ENCODE data around the gene CDH15.
"Not testable (repeated sequence)": the region's sequence is repeated elsewhere in the genome, so short reads cannot be mapped to it uniquely, and the experiment has no call there.

Gene CDH15

DNA sequence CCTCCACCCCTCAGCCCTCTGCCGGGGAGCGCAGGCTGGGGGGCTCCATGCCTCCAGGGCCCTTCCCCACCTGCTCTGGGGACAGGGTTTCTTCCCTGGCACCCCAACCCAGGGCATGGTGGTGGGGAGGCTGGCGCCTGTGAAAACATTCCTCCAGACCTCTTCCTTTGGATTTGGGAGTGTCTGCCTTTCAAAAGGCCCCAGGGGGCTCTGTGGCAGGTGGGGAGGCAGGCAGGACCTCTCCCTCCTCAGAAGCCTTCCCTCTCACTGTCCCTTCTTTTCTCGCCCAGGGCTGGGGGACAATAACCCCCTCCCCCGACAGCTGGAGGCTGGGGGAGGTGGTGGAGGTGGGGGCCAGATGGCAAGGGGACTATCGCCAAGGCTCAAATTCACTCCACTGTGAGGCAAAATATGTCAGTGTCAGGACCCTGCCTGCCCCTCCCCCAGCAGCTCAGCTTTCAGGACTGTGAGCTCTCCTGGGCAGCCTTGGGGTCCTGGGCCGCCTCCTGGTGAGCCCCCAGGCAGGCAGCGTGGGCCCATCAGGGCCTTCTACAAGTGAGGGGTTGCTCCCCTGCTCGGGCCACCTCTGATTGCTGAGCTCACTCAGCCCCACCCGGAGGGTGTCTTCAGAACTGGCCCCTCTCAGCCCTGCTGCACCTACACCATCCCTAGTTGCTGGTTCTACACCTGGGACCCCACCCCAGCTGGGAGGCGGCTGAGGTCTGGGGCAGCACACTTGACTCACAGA lies 1.8 kb downstream of the CDH15 start:
- no peak for DNase-seq

DNA sequence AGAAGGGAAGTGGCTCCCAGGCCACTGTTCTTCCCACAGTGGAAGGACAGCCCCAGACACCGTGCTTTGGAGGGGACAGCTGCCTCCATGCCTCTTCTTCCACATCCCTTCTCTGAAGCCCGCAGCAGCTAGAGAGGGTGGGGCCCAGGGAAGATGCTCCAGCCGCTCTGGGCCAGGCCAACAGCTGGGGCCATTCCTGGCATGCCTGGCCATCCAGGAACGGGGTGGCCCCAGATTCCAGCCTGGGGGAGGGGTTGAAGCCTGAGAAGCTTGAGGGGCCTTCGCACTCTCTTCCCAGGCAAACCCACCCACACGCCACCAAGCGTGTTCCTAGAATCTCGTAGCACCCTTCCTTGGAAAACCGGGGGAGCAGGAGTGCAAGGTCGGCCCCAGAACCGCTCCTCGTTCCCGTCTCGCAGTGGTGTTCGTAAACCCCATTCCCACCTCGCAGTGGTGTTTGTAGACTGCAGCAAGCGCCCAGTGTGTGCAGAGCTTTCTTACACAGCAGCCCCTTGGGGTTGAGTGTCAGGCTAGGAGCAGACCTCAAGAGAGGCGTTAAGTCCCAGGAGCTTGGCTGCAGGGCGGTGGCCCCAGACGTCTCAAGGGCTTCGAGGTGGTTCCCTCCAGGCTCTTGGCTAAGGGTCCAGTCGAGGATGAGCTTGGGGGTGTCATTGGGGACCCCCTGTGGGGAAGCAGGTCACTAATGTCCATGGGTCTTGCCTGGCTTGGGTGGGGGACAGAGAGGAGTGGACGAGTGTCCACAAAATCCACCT lies 2.7 kb downstream of the CDH15 start:
- DNase-seq = no peak

DNA sequence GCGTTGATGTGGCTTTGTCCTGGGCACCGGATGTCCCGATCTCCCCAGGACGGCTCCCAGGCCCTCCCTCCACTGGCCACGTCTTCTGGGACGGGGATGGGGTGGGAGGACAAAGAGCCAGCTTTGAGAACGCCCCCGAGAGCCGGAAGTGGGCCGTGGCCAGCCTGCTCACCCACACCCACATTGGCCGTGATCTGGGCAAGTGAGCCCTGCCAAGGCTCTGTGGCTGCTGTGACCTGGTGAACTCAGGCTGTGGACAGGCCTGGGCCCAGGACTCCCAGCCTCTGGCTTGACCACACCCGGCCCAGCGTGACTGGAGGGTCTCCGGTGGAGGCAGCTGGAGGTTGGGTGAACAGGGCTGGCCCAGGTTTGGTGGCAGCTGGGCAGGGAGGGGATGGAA lies 3.3 kb downstream of the CDH15 start:
- DNase-seq = no peak

DNA sequence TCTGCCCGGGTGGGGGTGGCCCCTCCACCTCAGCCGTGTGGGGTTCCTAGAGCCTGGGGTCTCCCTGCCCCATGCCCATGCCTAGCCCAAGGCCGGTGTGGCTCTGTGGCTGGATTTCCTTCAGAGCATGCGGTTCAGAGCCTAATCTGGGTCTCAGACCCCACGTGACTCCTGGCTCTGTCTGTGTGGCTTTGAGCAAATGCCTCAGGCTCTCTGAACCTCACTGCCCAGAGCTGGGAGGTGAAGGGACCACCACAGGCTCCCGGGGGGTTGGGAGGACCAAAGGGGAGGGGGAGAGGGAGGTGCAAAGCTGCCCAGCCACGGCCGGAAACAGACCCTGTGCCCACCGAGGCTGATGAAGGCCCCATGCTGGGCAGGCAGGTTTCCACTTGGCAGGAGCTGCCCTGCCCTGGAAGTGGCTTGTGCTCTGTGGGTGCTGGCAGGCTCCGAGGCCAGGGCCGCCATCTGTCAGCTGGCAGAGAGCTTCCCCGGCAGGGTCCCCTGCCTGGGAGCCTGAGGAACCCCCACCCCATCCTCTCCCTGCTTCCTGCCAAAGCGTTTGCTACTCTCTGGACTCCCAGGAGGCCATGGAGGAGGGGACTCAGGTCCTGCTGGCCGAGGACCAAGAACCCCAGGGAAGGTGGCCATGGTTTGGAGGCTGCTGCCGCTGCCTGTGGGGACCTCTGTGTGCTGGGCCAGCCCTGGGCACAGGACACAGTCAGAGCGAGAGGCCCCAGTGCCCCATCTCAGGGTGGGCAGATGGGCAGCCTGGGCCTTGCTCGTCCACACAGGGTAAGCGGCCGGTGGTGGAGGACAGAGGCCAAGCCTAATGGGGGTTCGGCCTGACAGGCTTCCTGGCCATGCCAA lies 4.0 kb downstream of the CDH15 start:
- no peak for DNase-seq

DNA sequence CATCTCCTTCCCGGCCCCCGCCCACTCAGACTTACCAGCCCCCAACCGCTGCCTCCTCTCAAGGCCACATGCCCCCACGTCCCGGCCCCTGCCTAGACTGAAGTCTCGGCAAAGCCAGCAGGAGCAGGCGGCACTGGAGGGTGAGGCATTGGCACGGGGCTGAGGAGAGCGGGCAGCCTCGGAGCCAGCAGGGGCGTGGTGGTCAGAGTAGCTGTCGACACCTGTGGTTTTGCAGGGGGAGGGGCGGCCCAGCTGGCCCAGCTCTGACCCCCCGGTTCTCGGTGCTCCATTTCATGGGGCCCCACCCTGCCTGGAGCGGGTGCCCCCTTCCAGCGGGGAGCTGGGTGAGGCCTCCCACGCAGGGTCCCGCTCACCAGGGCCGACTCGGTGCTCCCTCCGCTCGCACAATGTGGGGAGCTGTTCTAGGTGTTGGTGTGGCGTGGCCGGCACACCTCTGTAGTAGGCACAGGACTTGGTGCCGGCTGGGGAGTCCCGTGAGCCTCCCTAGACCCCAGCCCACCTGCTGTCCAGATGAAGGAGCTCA lies 4.7 kb downstream of the CDH15 start:
- DNase-seq = no peak

DNA sequence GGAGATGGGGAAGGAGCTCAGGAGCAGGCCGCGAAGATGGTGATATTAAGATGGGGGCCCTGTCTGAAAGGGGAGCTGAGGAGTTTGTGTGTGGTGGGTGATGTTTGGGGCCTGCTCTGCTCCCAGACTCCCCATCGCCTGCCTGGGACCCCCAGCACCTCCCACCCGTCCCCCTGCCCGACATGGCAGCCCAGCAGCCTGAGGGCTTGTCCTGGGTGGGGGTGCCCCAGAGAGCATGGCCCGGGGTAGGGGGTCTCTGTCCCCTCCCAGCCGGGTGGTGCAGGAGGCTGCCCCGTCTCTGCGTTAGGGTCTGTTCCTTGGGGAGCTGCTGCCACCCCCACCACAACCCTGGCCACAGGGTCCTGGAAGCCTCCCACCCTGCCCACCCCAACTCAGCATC lies 5.2 kb downstream of the CDH15 start:
- no peak for DNase-seq

DNA sequence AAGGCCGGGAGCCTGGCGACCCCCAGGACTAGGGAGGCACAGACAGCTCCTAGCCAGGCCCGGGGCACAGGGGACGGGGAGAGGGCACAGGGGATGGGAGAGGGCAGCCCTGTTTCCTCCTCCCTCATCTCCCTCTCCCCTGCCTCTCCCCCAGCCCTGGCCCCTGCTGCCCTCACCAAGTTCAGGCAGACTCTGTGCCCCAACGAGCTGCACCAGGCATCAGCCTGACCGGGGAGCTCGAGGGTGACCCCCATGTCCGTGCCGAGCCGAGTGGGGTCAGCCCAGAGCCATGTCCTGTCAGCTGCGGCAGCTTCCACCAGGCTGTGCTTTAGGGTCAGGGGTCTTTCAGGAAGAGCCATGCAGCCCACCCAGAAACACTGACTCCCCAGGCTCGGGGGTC lies 6.0 kb downstream of the CDH15 start:
- DNase-seq = no peak

DNA sequence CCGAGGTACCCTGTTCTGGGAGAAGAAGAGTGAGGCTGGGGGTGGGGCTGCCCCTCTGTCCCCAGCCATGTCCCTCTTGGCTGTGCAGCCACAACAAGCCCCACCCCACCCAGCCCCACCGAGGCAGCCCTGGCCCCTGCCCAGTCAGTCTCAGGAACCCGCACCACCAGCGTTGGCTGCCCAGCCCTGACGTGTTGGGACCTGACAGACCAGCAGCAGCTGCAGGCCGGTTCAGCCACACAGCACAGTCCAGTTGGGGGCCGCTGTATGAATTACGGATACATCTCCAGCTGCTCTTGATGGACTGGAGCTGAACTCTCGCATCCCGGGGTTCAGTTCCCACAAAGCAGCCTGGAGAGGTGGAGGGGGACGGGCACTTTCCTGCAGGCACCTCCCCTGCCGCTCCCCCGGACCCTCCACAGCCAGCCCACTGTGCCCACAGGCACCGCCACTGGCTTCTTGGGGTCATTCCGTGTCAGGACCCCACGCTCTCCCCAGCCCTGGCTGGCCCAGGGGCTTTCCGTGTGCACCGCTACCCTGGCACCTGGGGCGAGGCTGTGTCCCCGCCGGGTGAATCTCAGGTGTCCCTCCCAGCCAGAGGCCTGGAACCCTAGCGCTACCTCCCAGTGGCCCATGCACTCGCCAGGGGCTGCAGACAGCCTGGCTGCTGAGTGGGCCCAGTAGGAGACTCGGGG lies 7.1 kb downstream of the CDH15 start:
- no peak for DNase-seq

DNA sequence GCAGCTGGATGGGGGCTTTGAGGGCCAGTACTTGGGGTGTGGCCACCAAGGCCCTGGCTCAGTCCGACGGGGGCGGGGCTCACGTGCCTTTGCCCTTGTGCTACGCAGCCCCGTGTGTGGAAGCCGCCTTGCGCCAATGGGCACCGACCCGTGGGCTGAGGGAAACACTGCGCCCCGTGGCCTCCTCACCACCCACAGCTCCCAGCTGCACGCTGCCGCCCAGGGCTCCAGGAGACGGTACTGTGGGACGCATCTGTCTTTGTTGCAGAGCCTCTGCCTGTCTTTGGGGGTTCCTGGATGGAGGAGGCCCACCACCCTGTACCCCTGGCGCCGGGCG lies 7.6 kb downstream of the CDH15 start:
- DNase-seq = no peak

DNA sequence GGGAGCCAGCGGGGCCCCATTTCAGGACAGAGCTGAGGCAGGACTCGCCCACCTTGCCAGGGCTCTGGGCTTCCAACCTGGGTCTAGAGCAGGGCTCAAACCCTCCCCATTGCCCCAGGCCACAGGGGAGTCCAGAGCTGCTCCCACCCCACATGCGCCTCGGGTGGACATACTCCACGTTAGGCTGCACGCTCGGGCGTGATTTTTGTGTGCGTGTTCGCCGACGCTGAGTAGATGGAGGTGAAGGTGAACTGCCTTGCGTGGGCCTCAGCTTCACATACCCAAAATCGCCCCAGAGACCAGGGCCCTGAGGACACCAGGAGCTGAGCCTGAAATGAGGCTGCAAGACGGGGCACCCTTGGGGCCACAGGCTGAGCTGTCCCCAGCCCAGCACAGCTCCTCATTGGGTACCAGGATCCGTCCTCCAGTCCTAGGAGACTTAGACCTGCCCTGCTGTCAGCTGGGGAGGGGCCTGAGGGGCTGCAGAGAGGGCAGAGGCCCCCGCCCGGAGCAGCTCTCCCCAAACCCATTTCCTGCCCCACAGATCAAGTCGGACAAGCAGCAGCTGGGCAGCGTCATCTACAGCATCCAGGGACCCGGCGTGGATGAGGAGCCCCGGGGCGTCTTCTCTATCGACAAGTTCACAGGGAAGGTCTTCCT lies 8.2 kb downstream of the CDH15 start:
- DNase-seq = no peak

DNA sequence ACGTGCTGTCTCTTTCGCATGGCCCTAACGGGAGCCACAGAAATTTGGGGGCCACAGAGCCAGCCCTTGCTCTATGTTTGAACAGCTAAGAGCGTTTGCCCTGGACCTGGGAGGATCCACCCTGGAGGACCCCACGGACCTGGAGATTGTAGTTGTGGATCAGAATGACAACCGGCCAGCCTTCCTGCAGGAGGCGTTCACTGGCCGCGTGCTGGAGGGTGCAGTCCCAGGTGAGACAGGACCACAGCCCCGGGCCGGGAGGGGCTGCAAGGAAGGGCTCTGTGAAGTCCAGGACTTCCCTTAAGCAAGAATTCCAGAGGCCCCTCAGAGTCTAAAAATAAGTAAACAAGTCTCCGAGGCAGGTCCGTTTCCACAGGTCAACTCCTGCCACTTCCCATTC lies 11.9 kb downstream of the CDH15 start:
- DNase-seq = no peak

DNA sequence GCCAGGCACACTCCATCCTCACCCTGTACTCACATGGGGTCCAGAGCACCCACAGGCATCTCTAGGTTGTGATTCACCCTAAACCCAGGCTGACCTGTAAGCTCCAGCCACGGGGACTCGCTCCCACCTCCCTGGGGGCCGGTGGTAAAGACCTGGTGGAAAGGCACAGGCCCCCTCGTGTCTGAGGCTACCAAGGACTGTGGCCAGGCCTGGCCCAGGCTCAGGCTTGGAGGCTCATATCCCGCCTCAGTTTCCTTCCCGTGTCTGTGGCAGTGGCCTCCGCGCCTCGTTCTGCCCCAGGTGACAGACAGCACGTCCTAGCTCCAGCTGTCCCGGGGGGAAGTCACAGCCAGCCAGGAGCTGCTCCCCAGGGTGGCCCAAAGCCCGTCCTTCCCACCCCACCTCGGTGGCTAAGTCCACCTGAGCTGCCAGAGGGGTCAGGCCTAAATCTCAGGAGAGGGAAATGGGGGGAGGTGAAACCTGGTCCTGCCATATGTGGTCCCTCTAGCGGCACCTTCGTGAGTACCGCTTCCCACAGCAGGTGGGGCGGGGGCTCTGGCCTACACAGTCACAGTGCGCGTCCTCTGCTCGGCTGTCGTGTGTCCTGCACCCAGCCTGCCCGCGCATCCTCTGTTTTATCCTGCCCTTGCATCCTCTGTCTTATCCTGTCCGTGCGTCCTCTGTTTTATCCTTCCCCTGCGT lies 12.6 kb downstream of the CDH15 start:
- no peak for DNase-seq

DNA sequence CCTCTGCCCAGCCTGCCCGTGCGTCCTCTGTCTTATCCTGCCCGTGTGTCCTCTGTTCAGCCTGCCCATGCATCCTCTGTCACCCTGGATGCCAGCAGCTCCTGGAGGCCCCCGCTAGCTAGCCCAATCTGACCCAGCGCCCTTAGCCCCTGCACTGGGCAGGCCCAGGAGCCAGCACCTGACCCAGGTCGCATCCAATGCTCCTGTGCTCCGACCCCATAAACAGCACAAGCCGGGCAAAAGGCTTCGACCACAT lies 13.1 kb downstream of the CDH15 start:
- DNase-seq = no peak

DNA sequence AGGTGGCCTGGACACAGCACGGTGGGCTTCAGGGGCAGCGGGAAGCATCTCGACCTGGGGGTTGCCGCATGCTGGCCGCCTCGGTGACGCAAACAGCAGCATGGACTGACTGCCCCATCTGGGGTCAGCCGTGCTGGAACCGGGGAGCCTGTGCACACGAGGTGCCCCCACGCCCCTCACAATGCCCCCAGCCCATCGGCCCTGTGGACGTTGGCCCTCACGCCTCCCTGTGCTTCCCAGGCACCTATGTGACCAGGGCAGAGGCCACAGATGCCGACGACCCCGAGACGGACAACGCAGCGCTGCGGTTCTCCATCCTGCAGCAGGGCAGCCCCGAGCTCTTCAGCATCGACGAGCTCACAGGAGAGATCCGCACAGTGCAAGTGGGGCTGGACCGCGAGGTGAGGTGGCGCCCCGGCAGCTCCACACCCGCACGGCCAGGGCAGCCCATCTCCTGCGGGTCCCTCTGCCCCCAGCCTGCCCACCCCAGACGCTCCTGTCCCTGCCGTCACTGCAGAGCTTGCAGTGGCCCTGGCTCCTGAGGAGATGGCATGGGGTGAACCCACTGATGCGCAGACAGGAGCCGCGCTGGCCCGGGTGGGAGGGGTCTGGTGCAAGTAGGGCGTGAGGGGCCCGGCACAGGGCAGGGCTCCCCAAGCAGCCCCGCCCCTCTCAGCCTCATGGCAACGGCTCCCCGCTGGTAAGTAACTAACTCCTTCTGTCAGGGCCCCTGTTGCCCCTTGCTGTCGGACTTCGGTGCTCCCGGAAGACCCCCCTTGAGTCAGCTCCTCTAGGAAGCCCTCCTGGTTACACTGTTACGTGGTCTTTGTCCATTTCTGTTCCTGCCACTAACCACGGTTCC lies 13.6 kb downstream of the CDH15 start:
- DNase-seq = no peak

DNA sequence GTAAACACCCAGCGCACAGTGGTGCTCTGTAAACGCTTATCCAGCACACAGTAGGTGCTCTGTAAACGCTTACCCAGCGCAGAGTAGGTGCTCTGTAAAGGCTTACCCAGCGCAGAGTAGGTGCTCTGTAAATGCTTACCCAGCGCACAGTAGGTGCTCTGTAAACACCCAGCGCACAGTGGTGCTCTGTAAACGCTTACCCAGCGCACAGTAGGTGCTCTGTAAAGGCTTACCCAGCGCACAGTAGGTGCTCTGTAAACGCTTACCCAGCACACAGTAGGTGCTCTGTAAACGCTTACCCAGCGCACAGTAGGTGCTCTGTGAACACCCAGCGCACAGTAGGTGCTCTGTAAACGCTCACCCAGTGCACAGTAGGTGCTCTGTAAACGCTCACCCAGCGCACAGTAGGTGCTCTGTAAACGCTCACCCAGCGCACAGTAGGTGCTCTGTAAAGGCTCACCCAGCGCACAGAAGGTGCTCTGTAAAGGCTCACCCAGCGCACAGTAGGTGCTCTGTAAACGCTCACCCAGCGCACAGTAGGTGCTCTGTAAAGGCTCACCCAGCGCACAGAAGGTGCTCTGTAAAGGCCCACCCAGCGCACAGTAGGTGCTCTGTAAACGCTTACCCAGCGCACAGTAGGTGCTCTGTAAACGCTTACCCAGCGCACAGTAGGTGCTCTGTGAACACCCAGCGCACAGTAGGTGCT lies 14.5 kb downstream of the CDH15 start:
- not testable (repeated sequence) for DNase-seq

DNA sequence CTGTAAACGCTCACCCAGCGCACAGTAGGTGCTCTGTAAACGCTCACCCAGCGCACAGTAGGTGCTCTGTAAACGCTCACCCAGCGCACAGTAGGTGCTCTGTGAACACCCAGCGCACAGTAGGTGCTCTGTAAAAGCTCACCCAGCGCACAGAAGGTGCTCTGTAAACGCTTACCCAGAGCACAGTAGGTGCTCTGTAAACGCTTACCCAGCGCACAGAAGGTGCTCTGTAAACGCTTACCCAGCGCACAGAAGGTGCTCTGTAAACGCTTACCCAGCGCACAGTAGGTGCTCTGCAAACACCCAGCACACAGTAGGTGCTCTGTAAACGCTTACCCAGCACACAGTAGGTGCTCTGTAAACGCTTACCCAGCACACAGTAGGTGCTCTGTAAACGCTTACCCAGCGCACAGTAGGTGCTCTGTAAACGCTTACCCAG lies 15.1 kb downstream of the CDH15 start:
- DNase-seq = not testable (repeated sequence)

DNA sequence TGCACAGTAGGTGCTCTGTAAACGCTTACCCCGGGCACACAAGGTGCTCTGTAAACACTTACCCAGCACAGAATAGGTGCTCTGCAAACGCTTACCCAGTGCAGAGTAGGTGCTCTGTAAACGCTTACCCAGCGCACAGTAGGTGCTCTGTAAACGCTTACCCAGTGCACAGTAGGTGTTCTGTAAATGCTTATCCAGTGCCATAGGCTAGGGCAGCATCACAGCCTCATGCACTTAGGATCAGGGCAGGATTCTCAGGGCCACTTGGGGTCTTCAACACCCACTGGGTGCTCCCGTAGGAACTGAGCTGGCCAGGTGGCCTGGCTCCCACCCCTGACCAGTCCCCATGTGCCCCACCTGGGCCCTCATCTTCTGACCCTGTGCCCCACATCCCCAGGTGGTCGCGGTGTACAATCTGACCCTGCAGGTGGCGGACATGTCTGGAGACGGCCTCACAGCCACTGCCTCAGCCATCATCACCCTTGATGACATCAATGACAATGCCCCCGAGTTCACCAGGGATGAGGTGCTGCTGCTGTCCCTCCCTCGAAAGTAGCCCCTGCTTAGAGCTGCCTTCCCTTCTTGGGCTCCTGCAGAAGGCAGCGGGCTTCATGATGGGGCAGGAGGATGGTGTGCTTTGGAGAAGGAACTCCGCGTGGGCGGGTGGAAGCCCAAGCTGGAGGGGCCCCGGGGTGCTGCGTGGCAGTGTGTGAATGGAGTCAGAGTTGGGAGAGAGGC lies 15.7 kb downstream of the CDH15 start:
- DNase-seq = no peak

DNA sequence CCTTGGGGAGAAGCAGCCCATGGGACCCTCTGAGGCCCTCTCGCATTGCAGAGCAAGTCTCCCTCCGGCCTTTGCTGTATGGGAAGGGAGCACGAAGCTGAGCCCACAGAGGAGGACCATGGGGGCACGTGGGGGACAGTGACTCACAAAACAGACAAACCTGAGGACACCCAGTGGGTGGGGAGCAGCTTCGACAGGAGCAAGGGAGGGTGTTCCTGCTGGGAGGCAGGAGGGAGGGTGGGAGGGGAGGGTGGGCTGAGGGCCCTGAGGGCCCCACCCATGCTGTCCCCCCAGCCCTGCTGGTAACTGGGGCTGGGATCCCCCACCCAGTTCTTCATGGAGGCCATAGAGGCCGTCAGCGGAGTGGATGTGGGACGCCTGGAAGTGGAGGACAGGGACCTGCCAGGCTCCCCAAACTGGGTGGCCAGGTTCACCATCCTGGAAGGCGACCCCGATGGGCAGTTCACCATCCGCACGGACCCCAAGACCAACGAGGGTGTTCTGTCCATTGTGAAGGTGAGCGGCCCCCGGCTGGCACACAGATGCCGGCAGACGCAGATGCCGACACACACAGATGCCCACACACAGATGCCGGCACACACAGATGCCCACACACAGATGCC lies 16.3 kb downstream of the CDH15 start:
- DNase-seq = no peak

Data from islet precursor cell (in vitro differentiated cells).